Loucy (cell line): ENCODE data around the gene CACNB3.

Source experiments
- CTCF ChIP-seq: fragments of 200-600 bp; sonication (generic); conservative IDR thresholded peaks from 2 replicates; pipeline ENCODE4 v1.5.1; 2014; ENCODE audit warnings: mild to moderate bottlenecking, antibody characterized with exemption, low read length
- EZH2phosphoT487 ChIP-seq: fragments of 200-600 bp; IDR thresholded peaks from 2 replicates; pipeline ENCODE4 v1.6.1; 2018; ENCODE audit warnings: antibody characterized with exemption, mild to moderate bottlenecking, moderate library complexity, borderline replicate concordance

- TF ChIP-seq CTCF (no peak), EZH2phosphoT487 (no peak)
These were observed 50.2 kb downstream of the CACNB3 start for GRCh38 chr12:48868451-48868850.
